Measurements from ENCODE around the gene ZNF211.

The ZNF211 gene

DNA sequence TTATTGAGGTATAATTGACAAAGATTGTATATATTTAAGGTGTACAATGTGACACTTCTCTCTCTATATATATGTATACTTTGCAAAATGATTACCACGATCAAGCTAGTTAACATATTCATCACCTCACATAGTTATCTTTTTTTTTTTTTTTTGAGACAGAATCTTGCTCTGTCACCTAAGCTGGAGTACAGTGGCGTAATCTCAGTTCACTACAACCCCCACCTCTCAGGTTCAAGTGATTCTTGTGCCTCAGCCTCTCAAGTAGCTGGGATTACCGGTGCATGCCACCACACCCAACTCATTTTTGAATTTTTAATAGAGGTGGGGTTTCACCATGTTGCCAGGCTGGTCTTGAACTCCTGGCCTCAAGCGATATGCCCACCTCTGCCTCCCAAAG is 39.5 kb downstream of the ZNF211 start:
- Histone ChIP-seq H3K36me3 (no peaks in the 10 kb centered on the region), H3K9me3 (no peaks in the 10 kb centered on the region), H3K27ac (no peak overlapping the region), H3K4me3 (no peak overlapping the region), H3K27me3 (no peaks in the 10 kb centered on the region), H3K4me1 (no peaks in the 10 kb centered on the region)
- TF ChIP-seq, protein P1, sequence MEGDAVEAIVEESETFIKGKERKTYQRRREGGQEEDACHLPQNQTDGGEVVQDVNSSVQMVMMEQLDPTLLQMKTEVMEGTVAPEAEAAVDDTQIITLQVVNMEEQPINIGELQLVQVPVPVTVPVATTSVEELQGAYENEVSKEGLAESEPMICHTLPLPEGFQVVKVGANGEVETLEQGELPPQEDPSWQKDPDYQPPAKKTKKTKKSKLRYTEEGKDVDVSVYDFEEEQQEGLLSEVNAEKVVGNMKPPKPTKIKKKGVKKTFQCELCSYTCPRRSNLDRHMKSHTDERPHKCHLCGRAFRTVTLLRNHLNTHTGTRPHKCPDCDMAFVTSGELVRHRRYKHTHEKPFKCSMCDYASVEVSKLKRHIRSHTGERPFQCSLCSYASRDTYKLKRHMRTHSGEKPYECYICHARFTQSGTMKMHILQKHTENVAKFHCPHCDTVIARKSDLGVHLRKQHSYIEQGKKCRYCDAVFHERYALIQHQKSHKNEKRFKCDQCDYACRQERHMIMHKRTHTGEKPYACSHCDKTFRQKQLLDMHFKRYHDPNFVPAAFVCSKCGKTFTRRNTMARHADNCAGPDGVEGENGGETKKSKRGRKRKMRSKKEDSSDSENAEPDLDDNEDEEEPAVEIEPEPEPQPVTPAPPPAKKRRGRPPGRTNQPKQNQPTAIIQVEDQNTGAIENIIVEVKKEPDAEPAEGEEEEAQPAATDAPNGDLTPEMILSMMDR (IDR thresholded peaks at IDR 0.05), result no peak
- intact Hi-C loops (cut with DNase I; ENCODE audit: low total_unique reads), result no loop called here
- no peak for DNase-seq

- no peaks in the 10 kb centered on the region for H3K4me1 ChIP-seq
- TF ChIP-seq, protein P1 (IDR thresholded peaks at IDR 0.05), result no peak
- peaks cover 0 to 4% (median 0%) of the 10 kb centered on the region in 3 donors for H3K9me3 ChIP-seq
- no peak for DNase-seq
- no peak overlapping the region for H3K4me3 ChIP-seq
- H3K27ac ChIP-seq, result no peak overlapping the region
- no peaks in the 10 kb centered on the region for H3K36me3 ChIP-seq
- intact Hi-C loops (cut with DNase I; ENCODE audit: low total_unique reads), result no loop called here
- H3K27me3 ChIP-seq, result no peaks in the 10 kb centered on the region
Observed at GRCh38 chr19:57675881-57676280, 42.9 kb downstream of the ZNF211 start.

GRCh38 chr19:57682226-57682766 is 49.3 kb downstream of the ZNF211 start:
- peaks cover 0 to 19% (median 7%) of the 10 kb centered on the region in 4 donors for H3K4me1 ChIP-seq
- H3K27me3 ChIP-seq, result no peaks in the 10 kb centered on the region
- DNase-seq, result no peak
- intact Hi-C loops (cut with DNase I; ENCODE audit: low total_unique reads), result no loop called here
- peak overlapping the region; percentile 57 to 77 for H3K4me3 ChIP-seq
- TF ChIP-seq, protein P1 (IDR thresholded peaks at IDR 0.05), result no peak
- peaks cover 40 to 47% (median 41%) of the 10 kb centered on the region in 3 donors for H3K36me3 ChIP-seq
- peaks cover 4 to 52% (median 39%) of the 10 kb centered on the region in 3 donors for H3K9me3 ChIP-seq
- H3K27ac ChIP-seq, result peak overlapping the region in 1 of 2 donors; percentile 40

DNA sequence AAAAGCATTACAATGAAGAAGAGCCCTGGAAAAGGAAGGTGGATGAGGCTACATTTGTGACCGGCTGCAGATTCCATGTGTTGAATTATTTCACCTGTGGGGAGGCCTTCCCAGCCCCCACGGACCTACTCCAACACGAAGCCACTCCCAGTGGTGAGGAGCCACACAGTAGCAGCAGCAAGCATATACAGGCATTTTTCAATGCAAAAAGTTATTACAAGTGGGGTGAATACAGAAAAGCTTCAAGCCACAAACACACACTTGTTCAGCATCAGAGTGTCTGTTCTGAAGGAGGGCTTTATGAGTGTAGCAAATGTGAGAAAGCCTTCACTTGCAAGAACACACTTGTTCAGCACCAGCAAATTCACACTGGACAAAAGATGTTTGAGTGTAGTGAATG is 53.8 kb downstream of the ZNF211 start:
- peaks cover 0 to 14% (median 7%) of the 10 kb centered on the region in 4 donors for H3K4me1 ChIP-seq
- peaks cover 67 to 85% (median 73%) of the 10 kb centered on the region in 3 donors for H3K36me3 ChIP-seq
- H3K4me3 ChIP-seq, result no peak overlapping the region
- H3K9me3 ChIP-seq, result peaks cover 18 to 92% (median 80%) of the 10 kb centered on the region in 3 donors
- TF ChIP-seq, protein P1 (IDR thresholded peaks at IDR 0.05), result no peak
- H3K27ac ChIP-seq, result no peak overlapping the region
- intact Hi-C loops (cut with DNase I; ENCODE audit: low total_unique reads), result no loop called here
- no peaks in the 10 kb centered on the region for H3K27me3 ChIP-seq
- DNase-seq, result no peak

- H3K27me3 ChIP-seq, result no peaks in the 10 kb centered on the region
- intact Hi-C loops (cut with DNase I; ENCODE audit: low total_unique reads), result no loop called here
- no peak overlapping the region for H3K27ac ChIP-seq
- H3K9me3 ChIP-seq, result peaks cover 18 to 100% (median 85%) of the 10 kb centered on the region in 3 donors
- H3K4me3 ChIP-seq, result no peak overlapping the region
- H3K4me1 ChIP-seq, result peaks cover 0 to 11% (median 5%) of the 10 kb centered on the region in 4 donors
- TF ChIP-seq, protein P1 (IDR thresholded peaks at IDR 0.05), result no peak
- no peak for DNase-seq
- H3K36me3 ChIP-seq, result peaks cover 67 to 92% (median 76%) of the 10 kb centered on the region in 3 donors
Observed at GRCh38 chr19:57687363-57688010, 54.5 kb downstream of the ZNF211 start.

Measured in tibial artery (tissue), 4 donors.